Hematopoietic multipotent progenitor cell treated with erythropoietin and hydrocortisone succinate and interleukin-3 and kit ligand, for 17 days (in vitro differentiated cells): Measurements from ENCODE around the gene MCM5.

ENCODE experiments used
- DNase-seq: peaks from one replicate; pipeline ENCODE4 v3.0.0-alpha.2; 2015; ENCODE audit warnings: low spot score

Gene MCM5

GRCh38 chr22:35403356-35403755 lies 3.4 kb downstream of the MCM5 start:
- DNase-seq = no peak

DNA sequence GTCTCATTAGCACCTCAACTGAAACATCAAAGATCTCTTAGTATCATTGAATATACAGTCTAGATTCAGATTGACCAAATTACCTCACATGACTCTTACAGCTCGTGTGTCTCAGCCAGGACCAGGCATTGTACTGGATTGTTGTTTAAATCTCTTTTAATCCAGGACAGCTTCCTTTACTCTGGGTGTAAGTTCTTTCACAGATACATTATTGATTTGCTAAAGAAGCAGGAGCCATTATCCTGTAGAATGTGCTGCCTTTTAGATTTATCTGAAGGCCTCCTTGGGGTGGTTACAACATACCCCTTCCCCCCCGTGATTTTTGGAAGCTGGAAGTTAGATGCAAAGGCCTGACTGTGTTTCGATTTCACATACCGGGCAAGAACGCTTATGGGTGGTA lies 4.2 kb downstream of the MCM5 start:
- no peak for DNase-seq

DNA sequence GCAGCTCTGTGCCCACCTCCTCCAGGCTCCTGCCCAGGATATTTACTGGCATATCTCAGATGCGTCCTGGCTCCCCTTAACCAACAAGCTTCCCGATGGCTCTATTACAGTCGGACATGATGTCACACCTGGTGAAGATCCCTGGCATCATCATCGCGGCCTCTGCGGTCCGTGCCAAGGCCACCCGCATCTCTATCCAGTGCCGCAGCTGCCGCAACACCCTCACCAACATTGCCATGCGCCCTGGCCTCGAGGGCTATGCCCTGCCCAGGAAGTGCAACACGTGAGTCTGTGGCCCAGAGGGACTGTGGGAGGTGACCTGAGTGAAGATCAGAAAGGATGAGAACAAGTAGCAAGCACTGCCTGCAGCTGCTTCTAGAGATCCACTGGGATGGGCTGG lies 6.5 kb downstream of the MCM5 start:
- no peak for DNase-seq

- no peak for DNase-seq
Measured at GRCh38 chr22:35407362-35407761, 7.4 kb downstream of the MCM5 start.

DNA sequence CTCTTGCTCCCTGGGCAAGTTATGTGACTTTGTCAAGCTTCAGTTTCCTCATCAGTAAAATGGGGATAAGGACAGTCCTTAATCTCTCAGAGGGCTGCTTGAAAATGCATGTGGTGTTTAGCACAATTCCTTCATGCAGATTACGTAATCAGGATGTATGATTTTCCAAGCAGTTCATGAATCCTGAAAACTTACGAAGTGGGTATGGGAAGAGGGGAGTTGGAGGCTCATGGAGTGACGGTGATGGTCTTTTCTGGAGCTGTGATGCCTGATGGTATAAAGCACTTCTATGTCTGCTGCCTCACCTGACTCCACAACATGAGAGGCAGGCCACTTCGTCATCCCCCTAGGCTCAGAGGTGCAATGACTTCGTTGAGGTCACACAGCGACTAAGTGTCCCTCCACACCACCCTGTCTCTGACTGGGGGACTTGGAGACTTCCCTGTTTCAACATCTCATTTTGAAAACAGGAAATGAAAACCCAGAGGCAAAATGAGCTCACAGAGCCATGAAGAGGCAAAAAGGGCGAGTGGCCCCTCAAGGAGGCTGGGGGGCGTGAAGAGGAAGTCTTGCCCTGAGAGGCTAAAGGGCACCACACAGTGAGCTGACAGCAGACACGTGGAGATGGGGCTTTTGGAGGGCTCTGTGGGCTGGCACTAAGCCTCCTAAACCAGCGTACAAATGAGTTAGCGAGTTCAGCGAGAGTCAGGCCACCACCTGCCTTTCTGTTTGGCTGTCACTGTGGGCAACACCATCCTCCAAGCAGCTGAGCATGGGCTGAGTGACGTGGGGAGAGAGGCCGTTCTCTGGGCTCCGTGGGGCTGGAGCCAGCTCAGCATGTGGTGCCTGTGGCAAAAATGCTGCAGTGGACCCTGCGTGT lies 10.1 kb downstream of the MCM5 start:
- DNase-seq = no peak

DNA sequence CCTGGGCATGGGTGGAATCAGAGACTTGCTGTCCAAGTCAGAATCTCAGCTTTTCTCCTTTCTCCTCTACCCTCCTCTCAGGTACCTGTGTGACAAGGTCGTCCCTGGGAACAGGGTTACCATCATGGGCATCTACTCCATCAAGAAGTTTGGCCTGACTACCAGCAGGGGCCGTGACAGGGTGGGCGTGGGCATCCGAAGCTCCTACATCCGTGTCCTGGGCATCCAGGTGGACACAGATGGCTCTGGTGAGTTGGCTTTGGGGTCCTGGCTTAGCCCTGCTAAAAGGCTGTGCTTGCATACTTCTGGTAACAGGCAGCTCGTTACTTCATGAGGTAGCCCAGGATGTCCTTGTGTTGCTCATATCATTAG lies 10.7 kb downstream of the MCM5 start:
- no peak for DNase-seq

GRCh38 chr22:35411102-35411501 lies 11.2 kb downstream of the MCM5 start:
- DNase-seq = no peak

GRCh38 chr22:35413624-35414023 lies 13.7 kb downstream of the MCM5 start:
- no peak for DNase-seq

DNA sequence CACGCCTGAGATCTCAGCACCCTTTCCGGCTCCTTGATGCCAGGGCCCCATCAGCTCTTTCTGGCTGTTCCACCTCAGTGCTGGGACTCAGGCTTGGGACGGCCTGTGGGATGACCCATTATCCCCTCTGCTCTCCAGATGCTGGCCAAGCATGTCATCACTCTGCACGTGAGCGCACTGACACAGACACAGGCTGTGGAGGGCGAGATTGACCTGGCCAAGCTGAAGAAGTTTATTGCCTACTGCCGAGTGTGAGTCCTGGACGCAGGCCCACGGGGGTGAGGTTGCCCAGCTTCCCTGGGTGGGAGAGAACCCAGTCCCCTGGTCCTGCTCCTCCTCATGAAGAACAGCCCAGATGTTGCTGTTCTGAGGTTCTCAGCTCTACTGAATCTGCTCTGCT lies 17.7 kb downstream of the MCM5 start:
- no peak for DNase-seq

- no peak for DNase-seq
Measured at GRCh38 chr22:35418088-35418487, 18.1 kb downstream of the MCM5 start.

DNA sequence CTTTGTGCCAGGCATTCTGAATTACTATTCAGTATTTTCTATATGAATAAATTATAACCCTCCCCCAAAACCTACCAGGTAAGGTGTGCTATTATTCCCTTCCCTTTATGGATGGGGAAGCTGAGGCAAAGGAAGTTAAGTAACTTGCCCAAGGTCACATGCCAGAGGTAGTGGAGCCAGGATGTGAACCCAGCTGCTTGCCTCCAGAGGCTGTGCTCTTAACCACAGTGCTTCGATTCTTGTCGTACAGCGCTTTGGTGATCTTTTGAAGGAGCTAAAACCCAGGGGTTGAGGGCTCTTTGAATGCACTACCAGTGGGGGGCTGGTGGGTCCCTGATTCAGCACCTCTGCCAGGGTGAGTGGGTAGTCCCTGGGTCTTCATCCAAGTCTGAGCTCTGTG lies 18.8 kb downstream of the MCM5 start:
- no peak for DNase-seq

- no peak for DNase-seq
Measured at GRCh38 chr22:35419756-35420155, 19.8 kb downstream of the MCM5 start.

- no peak for DNase-seq
Measured at GRCh38 chr22:35421121-35421520, 21.2 kb downstream of the MCM5 start.

GRCh38 chr22:35422145-35422544 lies 22.2 kb downstream of the MCM5 start:
- no peak for DNase-seq

DNA sequence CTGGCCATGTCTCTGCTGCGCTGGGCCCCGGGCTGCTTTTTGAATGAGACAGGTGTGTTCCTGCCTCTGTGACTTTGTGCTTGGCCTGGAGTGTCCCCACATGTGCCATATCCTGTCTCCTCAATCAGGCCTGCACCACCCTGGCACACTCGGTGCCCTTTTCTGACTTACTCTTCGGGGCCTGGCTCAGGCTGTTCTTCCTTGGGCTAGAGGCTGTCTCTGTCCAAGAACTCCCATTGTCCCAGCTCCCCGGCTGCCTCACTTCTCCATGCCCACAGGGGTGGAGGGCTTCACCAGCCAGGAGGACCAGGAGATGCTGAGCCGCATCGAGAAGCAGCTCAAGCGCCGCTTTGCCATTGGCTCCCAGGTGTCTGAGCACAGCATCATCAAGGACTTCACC lies 23.0 kb downstream of the MCM5 start:
- no peak for DNase-seq

DNA sequence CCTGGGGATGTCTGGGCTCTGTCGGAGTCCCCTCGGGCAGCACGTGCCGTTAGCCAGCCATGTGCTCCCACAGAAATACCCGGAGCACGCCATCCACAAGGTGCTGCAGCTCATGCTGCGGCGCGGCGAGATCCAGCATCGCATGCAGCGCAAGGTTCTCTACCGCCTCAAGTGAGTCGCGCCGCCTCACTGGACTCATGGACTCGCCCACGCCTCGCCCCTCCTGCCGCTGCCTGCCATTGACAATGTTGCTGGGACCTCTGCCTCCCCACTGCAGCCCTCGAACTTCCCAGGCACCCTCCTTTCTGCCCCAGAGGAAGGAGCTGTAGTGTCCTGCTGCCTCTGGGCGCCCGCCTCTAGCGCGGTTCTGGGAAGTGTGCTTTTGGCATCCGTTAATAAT lies 24.1 kb downstream of the MCM5 start:
- DNase-seq = no peak

DNA sequence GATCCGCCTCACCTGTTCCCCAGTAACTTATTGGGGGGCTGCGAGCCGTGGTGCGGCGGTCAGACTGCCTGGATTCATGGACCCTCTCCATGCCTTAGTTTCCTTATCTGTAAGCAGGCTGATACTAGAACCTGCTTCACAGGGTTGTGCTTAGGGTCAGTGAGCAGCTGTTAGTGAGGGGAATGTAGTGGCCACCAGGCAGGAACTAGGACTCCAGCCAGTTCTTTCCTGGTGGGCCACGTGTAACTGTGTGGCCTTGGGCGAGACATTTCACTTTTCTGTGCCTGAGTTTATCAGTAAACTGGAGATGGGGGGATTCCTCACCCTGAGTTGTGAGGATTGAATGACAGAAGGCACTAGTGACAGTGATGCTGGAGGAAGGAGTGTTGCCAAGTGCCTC lies 24.8 kb downstream of the MCM5 start:
- no peak for DNase-seq

- no peak for DNase-seq
Measured at GRCh38 chr22:35425546-35425945, 25.6 kb downstream of the MCM5 start.

GRCh38 chr22:35425971-35426800 lies 26.2 kb downstream of the MCM5 start:
- DNase-seq = no peak

DNA sequence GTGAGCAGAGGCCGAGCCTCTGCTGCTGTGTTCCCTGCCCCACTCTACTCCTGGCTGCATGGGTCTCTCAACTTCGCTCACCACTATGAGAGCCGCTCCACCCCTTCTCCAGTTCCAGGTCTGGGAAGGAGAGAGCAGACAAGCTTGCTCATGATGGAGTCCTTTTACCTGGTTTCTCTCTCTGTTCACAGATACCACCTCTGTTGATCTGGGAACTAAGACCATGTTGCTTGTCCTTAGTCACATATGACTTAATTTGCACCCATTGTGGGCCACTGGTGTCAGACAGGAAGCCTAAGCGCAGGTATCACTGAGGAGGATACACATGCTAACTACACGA lies 26.8 kb downstream of the MCM5 start:
- DNase-seq = no peak

- peak; percentile 65 for DNase-seq
Measured at GRCh38 chr22:35430897-35431322, 31.0 kb downstream of the MCM5 start.

DNA sequence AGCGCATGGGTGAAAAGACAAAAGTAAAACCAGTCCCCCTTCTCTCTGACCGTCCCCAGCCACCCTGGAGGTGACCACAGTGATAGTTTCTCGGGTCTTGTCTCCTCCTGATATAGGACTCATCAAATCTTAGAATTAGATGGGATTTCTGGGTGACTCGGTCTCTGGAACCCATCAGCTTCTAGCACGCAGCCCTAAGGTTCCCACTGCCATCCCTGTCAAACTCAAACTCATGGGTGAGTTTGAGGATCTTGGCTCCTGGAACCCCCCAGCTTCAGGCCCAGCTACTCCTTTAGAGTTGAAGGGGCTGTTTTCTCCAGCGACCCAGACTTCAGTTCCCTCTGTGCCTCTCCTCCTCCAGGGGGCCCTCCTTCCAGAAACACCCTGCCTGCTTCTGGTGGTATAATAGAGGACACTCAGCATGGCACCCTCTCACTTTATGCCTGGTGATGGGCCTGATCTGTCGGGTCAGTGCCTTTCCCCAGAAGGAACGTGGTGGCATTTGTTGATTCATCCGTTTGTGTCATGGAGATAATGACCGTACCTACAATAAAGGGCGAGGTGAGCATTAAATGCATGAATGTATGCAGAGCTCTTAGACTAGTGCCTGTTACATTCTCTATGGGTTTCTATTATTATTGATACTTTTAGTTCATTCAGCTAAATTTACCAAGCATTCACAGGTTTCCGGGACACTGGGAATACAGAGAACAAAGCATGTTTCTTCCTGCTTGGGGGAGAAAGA lies 31.7 kb downstream of the MCM5 start:
- DNase-seq = no peak
